Measurements from ENCODE around the gene DHX32. TPM values are rescaled to one million over a fixed set of nuclear protein-coding genes. Genes with fewer than 3 reads are reported as not detected.

The DHX32 gene
- total and polyA plus RNA-seq, 2 donors (not counting 1 experiment from before 2014, with no cell fraction given), result 5.2 to 12.4 TPM

DNA sequence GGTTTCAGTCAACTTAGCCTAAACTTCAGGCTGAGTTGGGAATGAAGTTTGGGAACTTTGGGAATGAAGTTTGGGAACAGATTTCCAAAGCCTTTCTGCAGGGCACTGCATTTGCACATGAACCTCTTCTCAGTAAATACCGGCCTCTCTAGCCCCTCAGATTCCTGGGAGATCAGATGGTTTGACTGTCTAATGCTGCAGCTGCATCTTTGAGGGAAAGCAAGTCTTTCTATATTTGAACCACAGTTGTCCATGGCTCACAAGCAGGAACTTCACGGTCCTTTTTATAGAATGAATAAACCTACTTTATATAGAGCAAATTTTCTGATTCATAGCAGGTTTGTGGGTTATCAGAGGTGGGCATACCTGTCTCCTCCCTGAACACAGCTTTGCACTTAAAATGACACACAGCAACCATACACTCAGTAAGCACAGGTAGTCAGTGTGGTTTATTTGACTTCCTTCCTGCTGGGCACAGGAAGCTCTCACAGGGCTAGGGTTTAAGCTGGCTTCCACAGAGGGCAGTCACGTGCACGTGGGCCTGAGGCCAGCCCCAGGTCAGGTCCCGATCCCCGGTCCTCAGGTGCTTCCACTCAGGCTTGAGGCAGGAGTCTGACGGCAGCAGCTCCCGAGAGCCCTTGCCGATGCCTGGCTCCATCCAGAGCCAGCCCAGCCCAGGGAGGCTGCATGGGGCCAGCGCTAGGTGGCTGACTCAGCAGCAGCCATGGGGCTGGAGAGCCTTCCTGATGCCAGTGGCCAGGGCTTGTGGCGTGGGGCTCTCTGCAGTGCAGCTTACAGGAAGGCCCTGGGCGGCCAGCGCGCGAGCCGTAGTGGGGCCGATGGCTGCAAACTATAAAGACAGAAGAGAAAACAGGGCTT, 92.7 kb downstream of the DHX32 start:
- H4K20me1 ChIP-seq (ENCODE audit: control insufficient read depth, insufficient read depth, low read length, poor library complexity, severe bottlenecking), result no peaks in the 10 kb centered on the region
- Mint-ChIP-seq H3K27ac (no peak overlapping the region), H3K27me3 (no peaks in the 10 kb centered on the region), H3K4me3 (no peak overlapping the region), H3K4me1 (no peaks in the 10 kb centered on the region), H3K9me3 (ENCODE audit: insufficient read depth) (no peaks in the 10 kb centered on the region)
- POLR2A ChIA-PET, result no interaction called here
- no peaks in the 10 kb centered on the region for H3K79me2 ChIP-seq (ENCODE audit: control insufficient read depth, insufficient read depth, low read length)
- intact Hi-C loops (cut with micrococcal nuclease), result no loop called here
- no peak overlapping the region for H3K27ac ChIP-seq (ENCODE audit: low read length in 2 of 2)
- no peak for TF ChIP-seq EZH2 (IDR thresholded peaks at IDR 0.05; ENCODE audit: borderline replicate concordance, insufficient read depth, low read depth, low read length, poor library complexity, severe bottlenecking)
- TF ChIP-seq, protein P1, sequence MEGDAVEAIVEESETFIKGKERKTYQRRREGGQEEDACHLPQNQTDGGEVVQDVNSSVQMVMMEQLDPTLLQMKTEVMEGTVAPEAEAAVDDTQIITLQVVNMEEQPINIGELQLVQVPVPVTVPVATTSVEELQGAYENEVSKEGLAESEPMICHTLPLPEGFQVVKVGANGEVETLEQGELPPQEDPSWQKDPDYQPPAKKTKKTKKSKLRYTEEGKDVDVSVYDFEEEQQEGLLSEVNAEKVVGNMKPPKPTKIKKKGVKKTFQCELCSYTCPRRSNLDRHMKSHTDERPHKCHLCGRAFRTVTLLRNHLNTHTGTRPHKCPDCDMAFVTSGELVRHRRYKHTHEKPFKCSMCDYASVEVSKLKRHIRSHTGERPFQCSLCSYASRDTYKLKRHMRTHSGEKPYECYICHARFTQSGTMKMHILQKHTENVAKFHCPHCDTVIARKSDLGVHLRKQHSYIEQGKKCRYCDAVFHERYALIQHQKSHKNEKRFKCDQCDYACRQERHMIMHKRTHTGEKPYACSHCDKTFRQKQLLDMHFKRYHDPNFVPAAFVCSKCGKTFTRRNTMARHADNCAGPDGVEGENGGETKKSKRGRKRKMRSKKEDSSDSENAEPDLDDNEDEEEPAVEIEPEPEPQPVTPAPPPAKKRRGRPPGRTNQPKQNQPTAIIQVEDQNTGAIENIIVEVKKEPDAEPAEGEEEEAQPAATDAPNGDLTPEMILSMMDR (IDR thresholded peaks at IDR 0.05), result no peak
- ATAC-seq (ENCODE audit: low read depth) (no peak), DNase-seq (no peak)
- WGBS (ENCODE audit: insufficient coverage), result 79% methylated on average over 15 of the region's 17 CpGs
- H3K36me3 ChIP-seq (replicated peaks in 1 of 2; ENCODE audit: control extremely low read depth in 1 of 2, control insufficient read depth in 1 of 2, extremely low read depth in 1 of 2, insufficient read depth in 2 of 2, low read length in 1 of 2), result peaks cover 7 to 17% of the 10 kb centered on the region in 2 experiments
- no peaks in the 10 kb centered on the region for H3K27me3 ChIP-seq (replicated peaks in 1 of 4; ENCODE audit: control extremely low read depth in 1 of 4, control insufficient read depth in 3 of 4, insufficient read depth in 4 of 4, low read length in 3 of 4)
- no peak overlapping the region for H3K4me3 ChIP-seq (ENCODE audit: control extremely low read depth in 1 of 5, extremely low read depth in 1 of 5, insufficient read depth in 1 of 5, low read depth in 2 of 5, low read length in 4 of 5)
- CTCF ChIA-PET, result no interaction called here
- no peaks in the 10 kb centered on the region for H3K9me3 ChIP-seq (ENCODE audit: control extremely low read depth in 1 of 3, control insufficient read depth in 2 of 3, insufficient read depth in 1 of 3, low read length in 2 of 3)
- H3K4me2 ChIP-seq (replicated peaks; ENCODE audit: low read depth, low read length, poor library complexity, severe bottlenecking), result no peak overlapping the region
- no peak overlapping the region for H3K9ac ChIP-seq (ENCODE audit: low read length)
- no peaks in the 10 kb centered on the region for H3K4me1 ChIP-seq (ENCODE audit: control insufficient read depth in 2 of 2, insufficient read depth in 2 of 2, low read length in 2 of 2)
- H2AFZ ChIP-seq (ENCODE audit: insufficient read depth, low read depth, low read length, poor library complexity, severe bottlenecking), result no peak overlapping the region

Small RNA genes lying within 50 kb of the gene (small RNA-seq; reads per million reads assigned to genes)
- gene MIR4484 (ENCODE audit: insufficient read length, low read depth, low replicate concordance) (not detected), gene RF00017 (ENCODE audit: insufficient read length, low read depth, low replicate concordance) (not detected), gene RNU2-42P (ENCODE audit: insufficient read length, low read depth, low replicate concordance) (not detected)

Other genes starting within 250 kb of the DHX32 start
- gene TEX36, start 198.1 kb downstream of the DHX32 start, total RNA-seq, result not detected in 2 replicates
- gene TEX36, start 198.1 kb downstream of the DHX32 start, polyA plus RNA-seq, result not detected in 2 replicates
- gene EDRF1, start 161.6 kb downstream of the DHX32 start, total RNA-seq, result 63.0 and 69.4 TPM in 2 replicates
- 26.1 and 42.8 TPM in 2 replicates for gene EDRF1, start 161.6 kb downstream of the DHX32 start, polyA plus RNA-seq
- gene MMP21, start 105.5 kb downstream of the DHX32 start, total RNA-seq, result 0.15 TPM in 2 replicates
- gene MMP21, start 105.5 kb downstream of the DHX32 start, polyA plus RNA-seq, result 0.18 and 0.39 TPM in 2 replicates
- 28.3 and 30.8 TPM in 2 replicates for gene UROS, start 58.0 kb downstream of the DHX32 start, total RNA-seq
- 28.1 and 37.1 TPM in 2 replicates for gene UROS, start 58.0 kb downstream of the DHX32 start, polyA plus RNA-seq
- gene BCCIP, start 57.7 kb downstream of the DHX32 start, total RNA-seq, result 40.7 and 43.5 TPM in 2 replicates
- 10.5 and 14.5 TPM in 2 replicates for gene BCCIP, start 57.7 kb downstream of the DHX32 start, polyA plus RNA-seq
- gene FANK1, start 15.3 kb upstream of the DHX32 start, total RNA-seq, result 0.75 TPM in 1 of 2 replicates, not detected in the other
- 0.13 and 0.23 TPM in 2 replicates for gene FANK1, start 15.3 kb upstream of the DHX32 start, polyA plus RNA-seq